H1 (cell line): Measurements from ENCODE around the gene PAEP. TPM values are rescaled to one million over a fixed set of nuclear protein-coding genes. Genes with fewer than 3 reads are reported as not detected.

Experiments
- CTCF ChIA-PET: fragments of 300-600 bp; sonication (Branson Sonifier 250); formaldehyde crosslinking; loops from one replicate; lab custom pipeline; 2021; ENCODE audit not compliant: partially characterized antibody; lab: Charles Lee
- POLR2A ChIA-PET: fragments of 300-600 bp; sonication (Branson Sonifier 250); formaldehyde crosslinking; loops from one replicate; lab custom pipeline; 2021; ENCODE audit warnings: inconsistent platforms; ENCODE audit not compliant: partially characterized antibody; lab: Charles Lee
- DNase-seq, 2 experiments: peaks; one replicate each; pipeline versions ENCODE4 v3.0.0 to v3.0.0-alpha.2; 2010 to 2022; ENCODE audit warnings: low spot score in 2 of 2, low read depth in 1 of 2, mixed read lengths in 1 of 2
- FAIRE-seq: peaks from 2 replicates; lab custom pipeline; 2011; peaks lifted over from hg19 to GRCh38; lab: Jason Lieb, UNC
- H2AFZ ChIP-seq: 2 replicates; pipeline ENCODE4 v1.8.1; 2012; ENCODE audit warnings: low read length, inconsistent platforms
- H2AK5ac ChIP-seq: 2 replicates; pipeline ENCODE4 v1.6.1; 2013; ENCODE audit warnings: low read depth, low read length
- H2BK120ac ChIP-seq: replicated peaks from 2 replicates; pipeline ENCODE3; 2013; ENCODE audit warnings: low read depth, low read length, inconsistent platforms
- H2BK12ac ChIP-seq: 2 replicates; pipeline ENCODE4 v1.6.1; 2013; ENCODE audit warnings: low read depth, low read length
- H2BK15ac ChIP-seq: 2 replicates; pipeline ENCODE4 v1.6.1; 2013; ENCODE audit warnings: low read length
- H2BK20ac ChIP-seq: 2 replicates; pipeline ENCODE4 v1.6.1; 2013; ENCODE audit warnings: low read length
- H2BK5ac ChIP-seq: 2 replicates; pipeline ENCODE4 v1.6.1; 2013; ENCODE audit warnings: low read depth, low read length
- H3K14ac ChIP-seq: 2 replicates; pipeline ENCODE4 v1.6.1; 2013; ENCODE audit warnings: inconsistent platforms; ENCODE audit not compliant: insufficient read length
- H3K18ac ChIP-seq: 2 replicates; pipeline ENCODE4 v1.6.1; 2013; ENCODE audit warnings: low read length; ENCODE audit errors: extremely low read depth
- H3K23ac ChIP-seq: 2 replicates; pipeline ENCODE4 v1.6.1; 2013; ENCODE audit warnings: inconsistent platforms; ENCODE audit not compliant: insufficient read length
- H3K23me2 ChIP-seq: 2 replicates; pipeline ENCODE4 v1.6.1; 2013; ENCODE audit warnings: low read depth, low read length
- H3K27ac ChIP-seq: 2 replicates; pipeline ENCODE4 v1.6.1; 2011; ENCODE audit warnings: low read depth, low read length, inconsistent platforms
- H3K27me3 ChIP-seq, 4 experiments: replicated peaks in 1 of 4; 1 replicate in 1 of 4; 2 replicates in 3 of 4; pipeline versions ENCODE4 v1.6.1 to v1.8.1; 2011 to 2013; ENCODE audit warnings: low read length in 3 of 4, mild to moderate bottlenecking in 3 of 4, inconsistent platforms in 2 of 4, mixed read lengths in 2 of 4, moderate library complexity in 1 of 4; ENCODE audit not compliant: control insufficient read depth in 3 of 4, insufficient read depth in 3 of 4; ENCODE audit errors: extremely low read depth in 1 of 4
- H3K36me3 ChIP-seq, 4 experiments: 2 replicates each; pipeline versions ENCODE4 v1.6.1 to v1.8.1; 2011 to 2013; ENCODE audit warnings: mild to moderate bottlenecking in 4 of 4, low read length in 3 of 4, moderate library complexity in 2 of 4, control low read depth in 1 of 4, inconsistent platforms in 1 of 4; ENCODE audit not compliant: insufficient read depth in 4 of 4, control insufficient read depth in 2 of 4
- H3K4ac ChIP-seq: replicated peaks from 2 replicates; pipeline ENCODE3; 2013; ENCODE audit warnings: low read length, low read depth, mixed read lengths, inconsistent platforms; ENCODE audit not compliant: insufficient read length
- H3K4me1 ChIP-seq, 4 experiments: replicated peaks in 1 of 4; 1 replicate in 1 of 4; 2 replicates in 3 of 4; pipeline versions ENCODE4 v1.6.1 to v1.8.1; 2011 to 2013; ENCODE audit warnings: low read length in 3 of 4, inconsistent platforms in 2 of 4, mixed read lengths in 1 of 4; ENCODE audit not compliant: insufficient read depth in 4 of 4, control insufficient read depth in 3 of 4
- H3K4me2 ChIP-seq, 2 experiments: 2 replicates each; pipeline versions ENCODE4 v1.6.1 to v1.8.1; 2011 to 2013; ENCODE audit warnings: low read depth in 2 of 2, low read length in 2 of 2, control low read depth in 1 of 2, inconsistent platforms in 1 of 2, mild to moderate bottlenecking in 1 of 2; ENCODE audit not compliant: insufficient read depth in 1 of 2
- H3K4me3 ChIP-seq, 4 experiments: fragments of 200-600, 300-600 bp in 1 of 4; sonication (generic), shearing (Covaris generic), sonication (Bioruptor Twin) in 1 of 4; 2 replicates each; pipeline versions ENCODE4 v1.5.1 to v1.8.1; 2011 to 2016; ENCODE audit warnings: low read length in 4 of 4, low read depth in 3 of 4, control low read depth in 2 of 4, inconsistent platforms in 2 of 4, mild to moderate bottlenecking in 2 of 4, mixed read lengths in 1 of 4, moderate library complexity in 1 of 4; ENCODE audit not compliant: insufficient read depth in 2 of 4; ENCODE audit errors: extremely low read depth in 1 of 4
- H3K56ac ChIP-seq: replicated peaks from 2 replicates; pipeline ENCODE3; 2013; ENCODE audit warnings: low read depth, mild to moderate bottlenecking, mixed read lengths, low read length, inconsistent platforms; ENCODE audit not compliant: insufficient read length
- H3K79me1 ChIP-seq: 2 replicates; pipeline ENCODE4 v1.6.1; 2013; ENCODE audit warnings: low read depth, low read length, control low read depth
- H3K79me2 ChIP-seq, 2 experiments: 2 replicates each; pipeline versions ENCODE4 v1.6.1 to v1.8.1; 2012 to 2013; ENCODE audit warnings: low read length in 2 of 2, mild to moderate bottlenecking in 2 of 2, inconsistent platforms in 1 of 2; ENCODE audit not compliant: insufficient read depth in 2 of 2, control insufficient read depth in 1 of 2
- H3K9ac ChIP-seq, 4 experiments: replicated peaks in 1 of 4; 1 replicate in 1 of 4; 2 replicates in 3 of 4; pipeline versions ENCODE4 v1.6.1 to v1.8.1; 2011 to 2013; ENCODE audit warnings: low read depth in 3 of 4, low read length in 3 of 4, control low read depth in 2 of 4, mild to moderate bottlenecking in 2 of 4, moderate library complexity in 2 of 4, inconsistent platforms in 1 of 4; ENCODE audit errors: extremely low read depth in 1 of 4
- H3K9me3 ChIP-seq, 2 experiments: 2 replicates each; pipeline versions ENCODE4 v1.6.1 to v1.8.1; 2012 to 2013; ENCODE audit warnings: mild to moderate bottlenecking in 2 of 2, moderate library complexity in 2 of 2, control low read depth in 1 of 2, inconsistent platforms in 1 of 2, low read depth in 1 of 2, low read length in 1 of 2, mixed read lengths in 1 of 2; ENCODE audit not compliant: insufficient read depth in 2 of 2
- H4K20me1 ChIP-seq, 2 experiments: replicated peaks in 1 of 2; 2 replicates each; pipeline versions ENCODE3 to v1.8.1; 2011 to 2013; ENCODE audit warnings: inconsistent platforms in 2 of 2, low read length in 2 of 2, mild to moderate bottlenecking in 1 of 2; ENCODE audit not compliant: insufficient read depth in 2 of 2, control insufficient read depth in 1 of 2
- H4K5ac ChIP-seq: 2 replicates; pipeline ENCODE4 v1.6.1; 2013; ENCODE audit warnings: low read length, low read depth, mixed read lengths, inconsistent platforms; ENCODE audit not compliant: insufficient read length
- H4K8ac ChIP-seq: 2 replicates; pipeline ENCODE4 v1.8.0; 2013; ENCODE audit warnings: mild to moderate bottlenecking, moderate library complexity, low read length, inconsistent platforms; ENCODE audit not compliant: insufficient read depth; ENCODE audit errors: extremely low read depth
- H4K91ac ChIP-seq: replicated peaks from 2 replicates; pipeline ENCODE3; 2013; ENCODE audit warnings: low read length, mixed read lengths, inconsistent platforms; ENCODE audit not compliant: insufficient read length
- ASH2L ChIP-seq: fragments of 200-600, 300-600 bp; sonication (generic); IDR thresholded peaks from one replicate; pipeline ENCODE4 v1.7.1; 2017; ENCODE audit warnings: low read length
- CBX8 ChIP-seq: fragments of 300-800, 300-1000 bp; sonication (generic); IDR thresholded peaks from 2 replicates; pipeline ENCODE4 v1.7.1; 2016; ENCODE audit warnings: low read depth, low read length, borderline replicate concordance
- EGR1 ChIP-seq: IDR thresholded peaks from 2 replicates; pipeline ENCODE4 v1.6.1; 2011; ENCODE audit warnings: low read depth, low read length, borderline replicate concordance
- HDAC2 ChIP-seq, 2 experiments: fragments of 300-600 bp in 1 of 2; sonication (generic) in 1 of 2; IDR thresholded peaks; 2 replicates each; pipeline ENCODE4 v1.6.1; 2011 to 2012; ENCODE audit warnings: low read depth in 2 of 2, low read length in 2 of 2, mild to moderate bottlenecking in 2 of 2, moderate library complexity in 2 of 2, borderline replicate concordance in 1 of 2, inconsistent platforms in 1 of 2
- JUND ChIP-seq: IDR thresholded peaks from 2 replicates; pipeline ENCODE4 v1.6.1; 2011; ENCODE audit warnings: mild to moderate bottlenecking, improper control_type of control experiment, low read length
- NANOG ChIP-seq: IDR thresholded peaks from 2 replicates; pipeline ENCODE4 v1.6.1; 2011; ENCODE audit warnings: low read length, low read depth, mild to moderate bottlenecking, inconsistent platforms; ENCODE audit not compliant: insufficient read depth, poor library complexity, severe bottlenecking
- POLR2AphosphoS5 ChIP-seq: IDR thresholded peaks from 2 replicates; pipeline ENCODE4 v1.6.1; 2011; ENCODE audit warnings: low read depth, low read length
- POU5F1 ChIP-seq: IDR thresholded peaks from 2 replicates; pipeline ENCODE4 v1.6.1; 2011; ENCODE audit warnings: low read depth, mild to moderate bottlenecking, low read length, moderate library complexity
- RFX5 ChIP-seq: IDR thresholded peaks from 2 replicates; pipeline ENCODE4 v1.6.1; 2011; ENCODE audit warnings: low read depth, low read length, improper control_type of control experiment, borderline replicate concordance
- SIRT6 ChIP-seq: IDR thresholded peaks from one replicate; pipeline ENCODE4 v1.7.1; 2012; ENCODE audit warnings: low read length, inconsistent platforms
- SUZ12 ChIP-seq: fragments of 200-600 bp; sonication (generic); IDR thresholded peaks from 2 replicates; pipeline ENCODE4 v1.6.1; 2012; ENCODE audit warnings: mild to moderate bottlenecking, inconsistent platforms, low read length, moderate library complexity, mixed read lengths
- TAF7 ChIP-seq: optimal IDR thresholded peaks from 2 replicates; pipeline ENCODE3; 2011; ENCODE audit warnings: low read depth, mild to moderate bottlenecking, inconsistent platforms, low read length, moderate library complexity, borderline replicate concordance
- WGBS, 2 experiments: shearing (Covaris generic) in 1 of 2; methylation state at CpG; one replicate each; pipeline versions ENCODE4 v1.1.6 to v1.1.7; 2013 to 2015; ENCODE audit warnings: low lambda C conversion rate in 2 of 2, mixed read lengths in 2 of 2, inconsistent platforms in 1 of 2, low coverage in 1 of 2, missing lambda C conversion rate in 1 of 2; ENCODE audit not compliant: insufficient replicate concordance in 2 of 2, insufficient coverage in 1 of 2, insufficient read length in 1 of 2; ENCODE audit errors: extremely low coverage in 1 of 2, missing lambda C conversion rate in 1 of 2; 5-methylcytosine and 5-hydroxymethylcytosine counted together
- polyA plus RNA-seq, 7 experiments: library from polyadenylated mRNA; depleted of rRNA in 3 of 7; stranded (reverse) in 5 of 7; unstranded in 2 of 7; fragments of >200 nt in 5 of 7; fragments of 200-250 nt in 2 of 7; gene quantifications; 1 replicate in 5 of 7; 2 replicates in 1 of 7; 4 replicates in 1 of 7; pipeline versions ENCODE4 v1.2.1 to v1.2.3, GENCODE V29; 2011 to 2013; ENCODE audit warnings: missing spikeins in 2 of 7, mixed read lengths in 2 of 7
- total RNA-seq: library from RNA; stranded (reverse); fragmentation: NEBNext Ultra II Directional; extraction: Animal tissue kit (Norgen Biotek cat#: 25700); gene quantifications from 2 replicates; pipeline ENCODE4 v1.2.1, GENCODE V29; 2021
- TF ChIP-seq, protein P1 (sequence below): IDR thresholded peaks from 2 replicates; pipeline ENCODE4 v1.6.1; 2012; ENCODE audit warnings: inconsistent platforms

The PAEP gene
- total and polyA plus RNA-seq, 2 of the 8 experiments (the other 6 are each of a cell fraction or from before 2014, with no cell fraction given) = not detected

DNA sequence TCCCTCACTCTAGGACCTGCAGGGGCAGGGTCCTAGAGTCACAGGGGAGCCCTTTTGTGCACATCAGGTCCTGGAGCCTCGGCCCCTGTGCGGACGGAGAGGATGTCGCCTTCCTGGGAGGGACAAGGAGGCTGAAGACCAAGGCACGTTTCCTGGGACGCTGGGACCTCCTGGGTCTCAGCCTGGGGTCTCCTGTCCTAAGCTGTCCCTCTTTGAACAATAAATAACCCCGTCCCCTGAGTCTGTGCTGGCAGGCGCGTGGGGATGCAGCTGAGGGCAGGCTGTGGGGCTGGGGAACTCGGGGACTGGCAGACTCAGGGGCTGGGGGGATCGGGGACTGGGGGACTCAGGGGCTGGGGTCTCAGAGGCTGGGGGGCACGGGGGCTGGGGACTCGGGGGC is 31.1 kb downstream of the PAEP start:
- no peak for DNase-seq
- H4K8ac ChIP-seq = no peak overlapping the region
- no peak overlapping the region for H2AFZ ChIP-seq
- no peak overlapping the region for H3K9ac ChIP-seq
- no peak overlapping the region for H3K4ac ChIP-seq
- no peak overlapping the region for H2AK5ac ChIP-seq
- H3K4me1 ChIP-seq = no peaks in the 10 kb centered on the region; a peak in 1 of 7 replicates
- WGBS, 2 experiments = 100% methylated on average over 2 of the region's 13 CpGs; no CpG with 5 or more reads in 1 of the 2 experiments
- no peak overlapping the region for H3K18ac ChIP-seq
- no peaks in the 10 kb centered on the region for H4K20me1 ChIP-seq
- H3K23me2 ChIP-seq = no peaks in the 10 kb centered on the region
- H3K4me2 ChIP-seq = no peak overlapping the region
- H2BK12ac ChIP-seq = no peak overlapping the region
- H3K79me2 ChIP-seq = no peaks in the 10 kb centered on the region
- H3K27me3 ChIP-seq = no peaks in the 10 kb centered on the region
- ChIA-PET CTCF (interaction anchor here (0.9 to 7.2 kb wide), 2 partner anchors 11 to 20 kb away, joined by 3 to 58 read pairs; no protein-coding TSS in a partner anchor), POLR2A (interaction anchor here (1.2 kb wide), 1 partner anchor 8 kb away, joined by 3 read pairs; no protein-coding TSS in a partner anchor)
- H3K9me3 ChIP-seq = 0 out of 4 replicates have a peak, but pooled peaks cover 0 to 5% of the 10 kb centered on the region in 2 experiments
- H2BK120ac ChIP-seq = no peak overlapping the region
- H3K36me3 ChIP-seq = no peaks in the 10 kb centered on the region
- no peak overlapping the region for H2BK15ac ChIP-seq
- no peak overlapping the region for H3K14ac ChIP-seq
- no peak overlapping the region for H3K56ac ChIP-seq
- H4K5ac ChIP-seq = no peak overlapping the region
- no peak for TF ChIP-seq CBX8
- no peak for TF ChIP-seq JUND
- TF ChIP-seq POU5F1 = no peak
- TF ChIP-seq SIRT6 = no peak
- no peak for TF ChIP-seq TAF7
- no peak for TF ChIP-seq RFX5
- no peak for TF ChIP-seq NANOG
- no peak for TF ChIP-seq HDAC2 (IDR thresholded peaks at IDR 0.05; ENCODE audit: borderline replicate concordance in 1 of 2, low read depth in 2 of 2, low read length in 2 of 2)
- no peak for TF ChIP-seq EGR1
- TF ChIP-seq, protein P1, sequence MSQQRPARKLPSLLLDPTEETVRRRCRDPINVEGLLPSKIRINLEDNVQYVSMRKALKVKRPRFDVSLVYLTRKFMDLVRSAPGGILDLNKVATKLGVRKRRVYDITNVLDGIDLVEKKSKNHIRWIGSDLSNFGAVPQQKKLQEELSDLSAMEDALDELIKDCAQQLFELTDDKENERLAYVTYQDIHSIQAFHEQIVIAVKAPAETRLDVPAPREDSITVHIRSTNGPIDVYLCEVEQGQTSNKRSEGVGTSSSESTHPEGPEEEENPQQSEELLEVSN = no peak
- no peak for TF ChIP-seq POLR2AphosphoS5
- no peak for TF ChIP-seq ASH2L
- no peak for TF ChIP-seq SUZ12
- TF ChIP-seq, all 59 proteins: peak for 0
- H3K23ac ChIP-seq = no peak overlapping the region
- H2BK20ac ChIP-seq = no peak overlapping the region
- no peak overlapping the region for H3K4me3 ChIP-seq
- no peak overlapping the region for H3K27ac ChIP-seq
- no peak overlapping the region for H2BK5ac ChIP-seq
- no peak overlapping the region for H4K91ac ChIP-seq
- no peaks in the 10 kb centered on the region for H3K79me1 ChIP-seq
- no peak for FAIRE-seq
